ENCODE data around the gene GDF3.

DNA sequence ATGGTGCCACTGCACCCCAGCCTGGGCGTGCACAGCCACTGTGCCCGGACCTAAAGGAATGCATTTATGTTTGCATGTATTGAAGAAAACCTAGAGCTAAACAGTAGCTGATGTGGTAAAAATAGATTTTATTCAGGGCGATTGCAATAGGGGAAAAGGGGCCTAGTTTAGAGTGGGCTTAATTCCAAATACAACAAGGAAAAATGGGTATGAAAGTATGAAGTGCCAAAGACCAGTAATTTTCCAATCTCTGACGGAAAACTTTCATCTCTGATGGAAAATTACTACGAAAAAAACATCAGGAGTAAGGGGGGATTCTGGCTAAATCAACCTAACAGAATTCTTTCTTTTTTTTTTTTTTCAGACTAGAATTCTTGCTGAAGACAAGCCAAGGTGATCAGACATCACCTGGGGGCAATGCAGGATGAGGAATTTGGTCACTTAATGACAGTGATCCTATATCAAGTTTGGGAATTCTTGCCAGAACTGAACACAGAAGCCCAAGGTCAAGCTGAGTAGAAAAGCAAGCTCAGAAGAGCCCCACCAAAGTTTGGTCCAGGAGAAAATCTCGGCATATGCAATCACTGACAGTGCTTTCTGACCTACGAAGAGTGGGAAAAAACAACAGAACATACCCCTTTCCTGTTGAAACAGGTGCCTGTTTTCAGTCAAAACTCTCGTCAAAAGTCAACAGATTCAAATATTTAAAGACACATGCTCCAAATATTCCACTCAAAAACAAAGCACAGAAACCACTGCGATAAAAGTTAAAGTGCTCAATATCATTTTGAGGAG, 16.1 kb downstream of the GDF3 start:
- TF ChIP-seq RFXAP (CRISPR knock-in tag; IDR thresholded peaks at IDR 0.05; ENCODE audit: borderline replicate concordance) (no peak), ZBTB49 (CRISPR knock-in tag; IDR thresholded peaks at IDR 0.05; ENCODE audit: borderline replicate concordance) (no peak), GZF1 (CRISPR knock-in tag; IDR thresholded peaks at IDR 0.05) (no peak)

All from HepG2 (cell line).